HEK293 (cell line): ENCODE results near the gene DNTTIP2.

Experiments used
- CTCF ChIA-PET: fragments of 350-600 bp; formaldehyde crosslinking; extraction: SDS; loops from one replicate; lab custom pipeline; 2021; ENCODE audit warnings: antibody characterized with exemption; lab: Yijun Ruan, JAX
- POLR2A ChIA-PET: fragments of 300-600 bp; formaldehyde crosslinking; extraction: SDS; loops from one replicate; lab custom pipeline; 2020; ENCODE audit warnings: antibody characterized with exemption, inconsistent platforms; lab: Yijun Ruan, JAX
- H3K27ac ChIP-seq: fragments of 200-500 bp; sonication (Bioruptor generic); 2 replicates; pipeline ENCODE4 v1.5.1; 2014; ENCODE audit warnings: low read depth, low read length, control low read depth, inconsistent platforms; ENCODE audit errors: extremely low read depth
- H3K36me3 ChIP-seq, 2 experiments: fragments of 200-500 bp in 1 of 2; sonication (Bioruptor generic) in 1 of 2; 1 replicate in 1 of 2; 2 replicates in 1 of 2; pipeline ENCODE4 v1.5.1; 2014 to 2017; ENCODE audit warnings: inconsistent platforms in 2 of 2, low read length in 2 of 2; ENCODE audit not compliant: control insufficient read depth in 2 of 2, insufficient read depth in 1 of 2
- H3K4me1 ChIP-seq: fragments of 200-500 bp; sonication (Bioruptor generic); 2 replicates; pipeline ENCODE4 v1.5.1; 2014; ENCODE audit warnings: mild to moderate bottlenecking, low read length, inconsistent platforms; ENCODE audit not compliant: control insufficient read depth, insufficient read depth
- H3K4me3 ChIP-seq: 2 replicates; pipeline ENCODE4 v1.5.1; 2011; ENCODE audit warnings: low read depth, mild to moderate bottlenecking, control low read depth, low read length, moderate library complexity
- H3K9me3 ChIP-seq: fragments of 200-500 bp; sonication (Bioruptor generic); 2 replicates; pipeline ENCODE4 v1.5.1; 2014; ENCODE audit warnings: low read depth, low read length, inconsistent platforms; ENCODE audit not compliant: control insufficient read depth, insufficient read depth
- GFI1B ChIP-seq: fragments of 450-650 bp; formaldehyde crosslinking; IDR thresholded peaks from 2 replicates; pipeline ENCODE4 v1.5.1; 2016; ENCODE audit warnings: missing biosample characterization, missing genetic modification characterization
- OSR2 ChIP-seq: fragments of 450-650 bp; formaldehyde crosslinking; IDR thresholded peaks from 2 replicates; pipeline ENCODE4 v1.5.1; 2016; ENCODE audit warnings: missing biosample characterization, missing genetic modification characterization
- PBX3 ChIP-seq: sonication (generic); formaldehyde crosslinking; IDR thresholded peaks from 2 replicates; pipeline ENCODE4 v1.8.1; 2022; ENCODE audit warnings: mild to moderate bottlenecking, moderate library complexity, missing genetic modification reagents
- SP2 ChIP-seq: fragments of 450-650 bp; formaldehyde crosslinking; IDR thresholded peaks from 2 replicates; pipeline ENCODE4 v1.5.1; 2016; ENCODE audit warnings: missing biosample characterization, missing genetic modification characterization
- SP7 ChIP-seq: fragments of 450-650 bp; formaldehyde crosslinking; IDR thresholded peaks from 2 replicates; pipeline ENCODE4 v1.5.1; 2016; ENCODE audit warnings: missing biosample characterization, missing genetic modification characterization
- ZBTB11 ChIP-seq: fragments of 450-650 bp; formaldehyde crosslinking; conservative IDR thresholded peaks from 2 replicates; pipeline ENCODE4 v1.5.1; 2016; ENCODE audit warnings: low read depth, missing biosample characterization, missing genetic modification characterization
- ZBTB49 ChIP-seq: fragments of 450-650 bp; formaldehyde crosslinking; IDR thresholded peaks from 2 replicates; pipeline ENCODE4 v1.5.1; 2016; ENCODE audit warnings: missing biosample characterization, missing genetic modification characterization, low read depth
- ZNF366 ChIP-seq: fragments of 450-650 bp; formaldehyde crosslinking; conservative IDR thresholded peaks from 2 replicates; pipeline ENCODE4 v1.5.1; 2016; ENCODE audit warnings: missing biosample characterization, missing genetic modification characterization
- ZNF518A ChIP-seq: fragments of 450-650 bp; formaldehyde crosslinking; conservative IDR thresholded peaks from 2 replicates; pipeline ENCODE4 v1.5.1; 2016; ENCODE audit warnings: low read depth, missing biosample characterization, missing genetic modification characterization
- ZNF521 ChIP-seq: fragments of 450-650 bp; formaldehyde crosslinking; IDR thresholded peaks from 2 replicates; pipeline ENCODE4 v1.5.1; 2017; ENCODE audit warnings: missing biosample characterization, mild to moderate bottlenecking, missing genetic modification characterization
- ZNF704 ChIP-seq: fragments of 450-650 bp; formaldehyde crosslinking; IDR thresholded peaks from 2 replicates; pipeline ENCODE4 v1.5.1; 2016; ENCODE audit warnings: missing biosample characterization, missing genetic modification characterization
- ZNF843 ChIP-seq: fragments of 450-650 bp; formaldehyde crosslinking; IDR thresholded peaks from 2 replicates; pipeline ENCODE4 v1.5.1; 2016; ENCODE audit warnings: missing biosample characterization, missing genetic modification characterization
- ZSCAN18 ChIP-seq: fragments of 450-650 bp; formaldehyde crosslinking; IDR thresholded peaks from 2 replicates; pipeline ENCODE4 v1.5.1; 2016; ENCODE audit warnings: missing biosample characterization, missing genetic modification characterization
- ZSCAN4 ChIP-seq: fragments of 450-650 bp; formaldehyde crosslinking; IDR thresholded peaks from 2 replicates; pipeline ENCODE4 v1.5.1; 2017; ENCODE audit warnings: missing biosample characterization, missing genetic modification characterization
- ZXDB ChIP-seq: fragments of 450-650 bp; formaldehyde crosslinking; IDR thresholded peaks from 2 replicates; pipeline ENCODE4 v1.5.1; 2016; ENCODE audit warnings: missing biosample characterization, missing genetic modification characterization

The DNTTIP2 gene

GRCh38 chr1:93907718-93908117, 28.7 kb upstream of the DNTTIP2 start (continued):
- 0 out of 2 replicates have a peak, but pooled peaks have one; percentile 21 for TF ChIP-seq ZNF366 (tag by site-specific recombination)
- TF ChIP-seq ZSCAN4 (tag by site-specific recombination): no peak
- no peak for TF ChIP-seq ZNF704
- no peak for TF ChIP-seq ZSCAN18
- TF ChIP-seq, all 188 proteins: peak for 12

GRCh38 chr1:93906480-93906879, 27.5 kb upstream of the DNTTIP2 start:
- Histone ChIP-seq H3K4me1 (peaks cover 25% of the 10 kb centered on the region), H3K4me3 (no peak overlapping the region), H3K36me3 (no peaks in the 10 kb centered on the region), H3K27ac (no peak overlapping the region), H3K9me3 (no peaks in the 10 kb centered on the region)
- TF ChIP-seq SP7 (tag by site-specific recombination) (peak; percentile 59), PBX3 (CRISPR knock-in tag) (no peak), ZNF843 (tag by site-specific recombination) (peak; percentile 70), OSR2 (tag by site-specific recombination) (peak; percentile 36; the same call in 1 of the 2 replicates)
- ChIA-PET CTCF (no interaction called here), POLR2A (no interaction called here)

GRCh38 chr1:93905734-93906133, 26.7 kb upstream of the DNTTIP2 start:
- Histone ChIP-seq H3K4me1 (peaks cover 25% of the 10 kb centered on the region), H3K4me3 (no peak overlapping the region), H3K36me3 (peaks cover 0 to 7% of the 10 kb centered on the region in 2 experiments; a peak in 1 of 3 replicates), H3K27ac (no peak overlapping the region), H3K9me3 (no peaks in the 10 kb centered on the region)
- POLR2A ChIA-PET: no interaction called here
- CTCF ChIA-PET: no interaction called here
- TF ChIP-seq ZXDB: 0 out of 2 replicates have a peak, but pooled peaks have one; percentile 20
- no peak for TF ChIP-seq ZBTB11 (tag by site-specific recombination)
- 0 out of 2 replicates have a peak, but pooled peaks have one; percentile 17 for TF ChIP-seq ZNF366 (tag by site-specific recombination)
- no peak for TF ChIP-seq ZBTB49 (tag by site-specific recombination)
- peak; percentile 59 for TF ChIP-seq GFI1B (tag by site-specific recombination)
- TF ChIP-seq ZNF518A: no peak
- no peak for TF ChIP-seq ZNF521 (tag by site-specific recombination)
- no peak for TF ChIP-seq SP2 (tag by site-specific recombination)
